ENCODE data around the gene UBR3. TPM values are rescaled to one million over a fixed set of nuclear protein-coding genes. Genes with fewer than 3 reads are reported as not detected.

The UBR3 gene
- total RNA-seq, 3 donors from 2014 or later (not counting 1 experiment from before 2014, with no cell fraction given), result 40.8 to 54.5 (median 41.0) TPM

DNA sequence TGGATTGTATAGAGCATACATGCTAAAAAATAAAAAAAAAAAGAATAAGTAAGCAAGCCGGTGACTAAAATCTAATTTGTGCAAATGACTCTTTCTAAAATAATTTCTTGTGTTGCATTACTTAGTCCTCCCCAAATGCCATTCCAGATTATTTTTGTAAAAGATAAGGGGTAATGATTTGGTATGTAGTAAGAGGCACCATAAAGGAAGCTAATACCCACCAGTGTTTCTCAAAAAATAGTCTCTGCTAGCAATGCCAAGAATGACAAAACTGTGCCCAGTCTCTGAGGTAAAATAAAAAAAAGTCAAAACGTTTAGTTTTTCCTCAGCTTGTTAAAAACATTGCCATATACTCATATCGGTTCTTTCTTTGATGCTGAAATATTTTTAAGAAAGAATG lies 5.2 kb upstream of the UBR3 start:
- no peaks in the 10 kb centered on the region for H3K9me3 ChIP-seq (ENCODE audit: control insufficient read depth, insufficient read depth, low read length)
- Mint-ChIP-seq H3K4me1 (peaks cover 47 to 58% of the 10 kb centered on the region in 2 donors), H3K9me3 (no peaks in the 10 kb centered on the region), H3K4me3 (no peak overlapping the region), H3K27ac (peak overlapping the region in 1 of 2 donors; percentile 8), H3K27me3 (ENCODE audit: low read depth in 2 of 2) (no peaks in the 10 kb centered on the region), H3K36me3 (peaks cover 1% of the 10 kb centered on the region)
- peaks cover 13% of the 10 kb centered on the region for H3K36me3 ChIP-seq (ENCODE audit: control insufficient read depth, insufficient read depth, low read length)
- 40% methylated on average over 1 of the region's 3 CpGs for WGBS (ENCODE audit: insufficient coverage)
- DNase-seq, result no peak
- ATAC-seq, result no peak
- H3K27ac ChIP-seq (ENCODE audit: low read length), result no peak overlapping the region
- H3K4me3 ChIP-seq (ENCODE audit: low read length), result no peak overlapping the region
- TF ChIP-seq, protein P1, sequence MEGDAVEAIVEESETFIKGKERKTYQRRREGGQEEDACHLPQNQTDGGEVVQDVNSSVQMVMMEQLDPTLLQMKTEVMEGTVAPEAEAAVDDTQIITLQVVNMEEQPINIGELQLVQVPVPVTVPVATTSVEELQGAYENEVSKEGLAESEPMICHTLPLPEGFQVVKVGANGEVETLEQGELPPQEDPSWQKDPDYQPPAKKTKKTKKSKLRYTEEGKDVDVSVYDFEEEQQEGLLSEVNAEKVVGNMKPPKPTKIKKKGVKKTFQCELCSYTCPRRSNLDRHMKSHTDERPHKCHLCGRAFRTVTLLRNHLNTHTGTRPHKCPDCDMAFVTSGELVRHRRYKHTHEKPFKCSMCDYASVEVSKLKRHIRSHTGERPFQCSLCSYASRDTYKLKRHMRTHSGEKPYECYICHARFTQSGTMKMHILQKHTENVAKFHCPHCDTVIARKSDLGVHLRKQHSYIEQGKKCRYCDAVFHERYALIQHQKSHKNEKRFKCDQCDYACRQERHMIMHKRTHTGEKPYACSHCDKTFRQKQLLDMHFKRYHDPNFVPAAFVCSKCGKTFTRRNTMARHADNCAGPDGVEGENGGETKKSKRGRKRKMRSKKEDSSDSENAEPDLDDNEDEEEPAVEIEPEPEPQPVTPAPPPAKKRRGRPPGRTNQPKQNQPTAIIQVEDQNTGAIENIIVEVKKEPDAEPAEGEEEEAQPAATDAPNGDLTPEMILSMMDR (IDR thresholded peaks at IDR 0.05), result no peak
- peaks cover 22% of the 10 kb centered on the region for H3K4me1 ChIP-seq (ENCODE audit: control insufficient read depth, insufficient read depth, low read length)
- no peaks in the 10 kb centered on the region for H3K27me3 ChIP-seq (ENCODE audit: control insufficient read depth, insufficient read depth, low read length)
- intact Hi-C loops (cut with micrococcal nuclease), result loop anchor here (10.0 kb wide), 2 partner anchors 127 to 237 kb away; partner anchors contain the start of genes CFAP210, PHOSPHO2 and PPIG

DNA sequence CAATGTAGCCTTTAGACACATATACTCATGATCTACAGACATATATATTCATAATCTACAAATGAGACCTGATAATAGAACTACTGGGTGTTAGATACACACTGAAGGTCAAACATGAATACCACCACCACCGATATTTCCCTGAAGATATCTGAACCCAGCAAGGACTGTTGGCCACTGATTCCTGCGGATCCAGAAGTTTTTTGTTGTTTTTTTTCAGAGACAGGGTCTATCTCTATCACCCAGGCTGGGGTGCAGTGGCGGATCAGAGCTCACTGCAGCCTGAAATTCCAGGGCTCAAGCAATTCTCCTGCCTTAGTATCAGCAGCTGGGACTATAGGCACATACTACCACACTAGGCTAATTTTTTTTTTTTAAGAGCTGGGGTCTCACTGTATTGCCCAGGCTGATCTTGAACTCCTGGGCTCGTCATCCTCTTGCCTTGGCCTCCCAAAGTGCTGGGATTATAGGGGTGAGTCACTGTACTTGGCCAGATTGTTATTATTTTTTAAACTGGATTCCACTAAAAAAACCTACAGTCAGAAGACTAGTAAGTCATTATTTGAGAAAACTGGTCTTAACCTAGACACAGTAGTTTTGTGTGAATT lies 4.4 kb upstream of the UBR3 start:
- Mint-ChIP-seq H3K4me3 (peak overlapping the region; percentile 67), H3K27ac (peak overlapping the region in 1 of 2 donors; percentile 87), H3K9me3 (no peaks in the 10 kb centered on the region), H3K27me3 (ENCODE audit: low read depth in 2 of 2) (no peaks in the 10 kb centered on the region), H3K36me3 (no peaks in the 10 kb centered on the region), H3K4me1 (peaks cover 49 to 61% of the 10 kb centered on the region in 2 donors)
- H3K27ac ChIP-seq (ENCODE audit: low read length), result no peak overlapping the region
- DNase-seq, result no peak
- H3K4me1 ChIP-seq (ENCODE audit: control insufficient read depth, insufficient read depth, low read length), result peaks cover 23% of the 10 kb centered on the region
- no peaks in the 10 kb centered on the region for H3K27me3 ChIP-seq (ENCODE audit: control insufficient read depth, insufficient read depth, low read length)
- peaks cover 11% of the 10 kb centered on the region for H3K36me3 ChIP-seq (ENCODE audit: control insufficient read depth, insufficient read depth, low read length)
- intact Hi-C loops (cut with micrococcal nuclease), result loop anchor here (10.0 kb wide), 2 partner anchors 128 to 238 kb away; partner anchors contain the start of genes CFAP210, PHOSPHO2 and PPIG
- TF ChIP-seq, protein P1 (IDR thresholded peaks at IDR 0.05), result no peak
- no peak for ATAC-seq
- H3K9me3 ChIP-seq (ENCODE audit: control insufficient read depth, insufficient read depth, low read length), result no peaks in the 10 kb centered on the region
- no peak overlapping the region for H3K4me3 ChIP-seq (ENCODE audit: low read length)
- WGBS (ENCODE audit: insufficient coverage), result 96% methylated on average over 4 of the region's 4 CpGs

DNA sequence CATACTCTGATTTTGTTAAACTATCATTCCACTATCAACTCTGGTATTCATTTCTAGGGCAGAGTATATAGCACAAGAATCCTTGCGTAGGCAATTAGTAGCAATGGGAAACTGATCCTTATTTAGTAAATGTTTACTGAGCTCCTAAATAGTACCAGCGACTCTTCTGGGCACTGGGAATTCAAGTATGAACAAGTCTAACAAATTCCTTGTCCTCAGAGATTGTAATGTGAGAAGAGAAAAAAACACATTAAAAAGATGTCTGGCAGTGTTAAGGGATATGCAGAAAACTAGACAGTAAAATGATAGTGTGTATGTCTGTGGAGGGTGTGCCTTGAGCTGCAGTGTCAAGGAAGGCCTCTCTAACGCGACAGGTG lies 3.3 kb upstream of the UBR3 start:
- peak overlapping the region; percentile 63 for H3K27ac ChIP-seq (ENCODE audit: low read length)
- H3K27me3 ChIP-seq (ENCODE audit: control insufficient read depth, insufficient read depth, low read length), result no peaks in the 10 kb centered on the region
- TF ChIP-seq, protein P1 (IDR thresholded peaks at IDR 0.05), result no peak
- Mint-ChIP-seq H3K4me1 (peaks cover 59 to 67% of the 10 kb centered on the region in 2 donors), H3K9me3 (no peaks in the 10 kb centered on the region), H3K27ac (peak overlapping the region; percentile 77 to 87), H3K27me3 (ENCODE audit: low read depth in 2 of 2) (no peaks in the 10 kb centered on the region), H3K36me3 (no peaks in the 10 kb centered on the region), H3K4me3 (peak overlapping the region; percentile 94)
- H3K9me3 ChIP-seq (ENCODE audit: control insufficient read depth, insufficient read depth, low read length), result no peaks in the 10 kb centered on the region
- peaks cover 5% of the 10 kb centered on the region for H3K36me3 ChIP-seq (ENCODE audit: control insufficient read depth, insufficient read depth, low read length)
- WGBS (ENCODE audit: insufficient coverage), result 43% methylated on average over 4 of the region's 4 CpGs
- intact Hi-C loops (cut with micrococcal nuclease), result loop anchor here (2.0 to 10.0 kb wide), 3 partner anchors 25 to 239 kb away; partner anchors contain the start of genes CFAP210, PHOSPHO2, PPIG and SSB
- ATAC-seq (no peak), DNase-seq (no peak)
- peak overlapping the region; percentile 90 for H3K4me3 ChIP-seq (ENCODE audit: low read length)
- H3K4me1 ChIP-seq (ENCODE audit: control insufficient read depth, insufficient read depth, low read length), result peaks cover 28% of the 10 kb centered on the region

All from natural killer cell (primary cell).